Endothelial cell (in vitro differentiated cells): ENCODE results near the gene ATP2B2. TPM values are rescaled to one million over a fixed set of nuclear protein-coding genes. Genes with fewer than 3 reads are reported as not detected.
A peak's percentile ranks its signal among the peaks of the same experiment; 100 is the strongest.

Source experiments
- DNase-seq: peaks from one replicate; pipeline ENCODE4 v3.0.0; 2021; ENCODE audit warnings: low spot score
- H3K27ac Mint-ChIP-seq: one replicate; pipeline ENCODE4 v1.8.0; 2021; ENCODE audit warnings: mixed read lengths, inconsistent platforms; ENCODE audit not compliant: unreplicated experiment
- H3K27me3 Mint-ChIP-seq: one replicate; pipeline ENCODE4 v1.8.0; 2021; ENCODE audit warnings: mild to moderate bottlenecking, moderate library complexity, mixed read lengths, inconsistent platforms; ENCODE audit not compliant: unreplicated experiment
- H3K36me3 Mint-ChIP-seq: one replicate; pipeline ENCODE4 v1.8.0; 2021; ENCODE audit warnings: mild to moderate bottlenecking, low read depth, mixed read lengths, inconsistent platforms; ENCODE audit not compliant: unreplicated experiment
- H3K4me1 Mint-ChIP-seq: one replicate; pipeline ENCODE4 v1.8.0; 2021; ENCODE audit warnings: mild to moderate bottlenecking, mixed read lengths, inconsistent platforms; ENCODE audit not compliant: unreplicated experiment
- H3K4me3 Mint-ChIP-seq: one replicate; pipeline ENCODE4 v1.8.0; 2021; ENCODE audit warnings: mild to moderate bottlenecking, mixed read lengths, inconsistent platforms; ENCODE audit not compliant: unreplicated experiment
- H3K9me3 Mint-ChIP-seq: one replicate; pipeline ENCODE4 v1.8.0; 2021; ENCODE audit warnings: mixed read lengths, inconsistent platforms; ENCODE audit not compliant: unreplicated experiment
- total RNA-seq: library from RNA; stranded (reverse); fragmentation: NEBNext Ultra II Directional; extraction: Animal tissue kit (Norgen Biotek cat#: 25700); gene quantifications from one replicate; pipeline ENCODE4 v1.2.1, GENCODE V29; 2021; ENCODE audit not compliant: unreplicated experiment
- TF ChIP-seq, protein P1 (sequence below): fragments of 200-600 bp; sonication (generic); IDR thresholded peaks from one replicate; pipeline ENCODE4 v1.5.0; 2021; ENCODE audit warnings: antibody characterized with exemption; ENCODE audit not compliant: unreplicated experiment

The ATP2B2 gene
- total RNA-seq, 1 donor from 2014 or later = 1.7 TPM

DNA sequence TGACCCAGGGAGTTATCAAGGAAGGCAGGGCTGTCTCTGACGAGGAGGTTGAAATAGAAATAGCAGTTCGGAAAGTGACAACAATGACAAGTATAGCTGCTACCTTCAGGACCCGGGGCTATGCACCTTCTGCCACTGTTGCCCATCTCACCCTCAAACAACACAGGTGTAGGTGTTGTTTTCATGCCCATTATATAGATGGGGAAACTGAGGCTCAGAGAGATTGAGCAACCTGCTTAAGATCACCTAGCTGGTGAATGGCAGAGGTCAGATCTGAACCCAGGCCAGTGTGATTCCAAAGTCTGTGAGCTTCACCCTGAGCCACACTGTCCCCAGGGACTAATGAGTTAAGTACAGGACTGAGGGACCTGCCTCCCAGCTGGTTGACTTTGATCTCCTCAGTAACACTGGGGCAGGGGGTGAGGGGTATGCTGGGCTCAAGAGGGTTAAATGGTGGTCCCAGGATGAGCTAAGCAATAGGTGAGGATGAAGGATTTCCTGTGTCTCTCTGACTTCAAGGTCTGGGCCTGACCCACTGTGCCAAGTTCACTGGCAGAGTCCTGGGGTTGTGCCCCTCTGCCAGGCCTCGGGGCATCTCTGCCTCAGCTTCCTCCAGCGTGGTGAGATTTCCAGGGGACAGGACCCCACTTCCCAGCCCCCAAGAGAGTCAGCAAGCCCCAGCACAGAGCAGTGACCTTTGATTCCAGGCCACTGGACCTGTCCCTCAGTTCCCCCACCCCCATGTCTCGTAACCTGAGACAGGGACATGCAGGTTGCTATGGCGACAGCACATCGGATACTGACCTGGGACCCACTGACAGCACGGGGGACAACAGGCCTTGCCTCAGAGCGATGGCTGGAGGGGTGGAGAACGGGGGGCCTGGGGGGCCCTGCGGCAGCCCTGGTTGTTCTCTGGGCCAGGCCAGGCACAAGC is 35.0 kb downstream of the ATP2B2 start:
- H3K27me3 Mint-ChIP-seq = peaks cover 9% of the 10 kb centered on the region

DNA sequence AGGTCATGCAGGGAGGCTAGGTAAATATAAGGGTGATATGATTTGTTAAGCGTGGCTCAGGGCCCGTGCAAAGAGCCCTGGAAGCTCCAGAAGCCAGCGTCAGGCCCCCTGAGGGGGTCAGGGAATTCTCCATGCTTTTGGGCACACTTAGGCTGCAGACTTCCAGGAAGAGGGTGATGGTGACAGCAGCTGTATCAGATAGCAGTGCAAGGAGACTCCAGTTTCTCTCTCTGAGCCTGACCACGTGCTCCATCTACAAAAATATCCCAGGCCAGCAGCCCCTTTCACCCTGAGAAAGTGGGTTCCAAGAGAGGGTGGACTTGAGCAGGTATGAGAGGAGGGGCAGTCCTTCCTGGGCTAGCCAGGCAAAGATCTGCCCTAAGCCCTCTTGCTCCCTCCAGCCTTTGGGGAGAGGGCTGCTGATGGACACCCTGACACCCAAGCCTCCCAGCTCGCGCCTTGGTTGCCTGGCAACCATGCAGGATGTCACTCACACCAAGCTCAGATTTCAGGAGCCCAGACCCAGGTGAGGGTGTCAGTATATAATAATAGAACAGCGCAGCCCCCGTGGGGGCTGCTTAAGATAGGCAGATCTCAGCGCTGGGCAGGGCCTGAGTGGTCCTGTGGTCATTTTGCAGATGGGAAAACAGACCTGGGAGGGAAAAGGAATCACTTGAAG is 35.8 kb downstream of the ATP2B2 start:
- H3K36me3 Mint-ChIP-seq = no peaks in the 10 kb centered on the region
- H3K27me3 Mint-ChIP-seq = peaks cover 9% of the 10 kb centered on the region
- H3K4me3 Mint-ChIP-seq = no peak overlapping the region
- no peak for DNase-seq
- no peak overlapping the region for H3K27ac Mint-ChIP-seq
- H3K9me3 Mint-ChIP-seq = no peaks in the 10 kb centered on the region
- peaks cover 9% of the 10 kb centered on the region for H3K4me1 Mint-ChIP-seq
- TF ChIP-seq, protein P1, sequence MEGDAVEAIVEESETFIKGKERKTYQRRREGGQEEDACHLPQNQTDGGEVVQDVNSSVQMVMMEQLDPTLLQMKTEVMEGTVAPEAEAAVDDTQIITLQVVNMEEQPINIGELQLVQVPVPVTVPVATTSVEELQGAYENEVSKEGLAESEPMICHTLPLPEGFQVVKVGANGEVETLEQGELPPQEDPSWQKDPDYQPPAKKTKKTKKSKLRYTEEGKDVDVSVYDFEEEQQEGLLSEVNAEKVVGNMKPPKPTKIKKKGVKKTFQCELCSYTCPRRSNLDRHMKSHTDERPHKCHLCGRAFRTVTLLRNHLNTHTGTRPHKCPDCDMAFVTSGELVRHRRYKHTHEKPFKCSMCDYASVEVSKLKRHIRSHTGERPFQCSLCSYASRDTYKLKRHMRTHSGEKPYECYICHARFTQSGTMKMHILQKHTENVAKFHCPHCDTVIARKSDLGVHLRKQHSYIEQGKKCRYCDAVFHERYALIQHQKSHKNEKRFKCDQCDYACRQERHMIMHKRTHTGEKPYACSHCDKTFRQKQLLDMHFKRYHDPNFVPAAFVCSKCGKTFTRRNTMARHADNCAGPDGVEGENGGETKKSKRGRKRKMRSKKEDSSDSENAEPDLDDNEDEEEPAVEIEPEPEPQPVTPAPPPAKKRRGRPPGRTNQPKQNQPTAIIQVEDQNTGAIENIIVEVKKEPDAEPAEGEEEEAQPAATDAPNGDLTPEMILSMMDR = no peak

More for the DNA sequence above, 35.0 kb downstream of the ATP2B2 start:
- Mint-ChIP-seq H3K4me1 (peaks cover 9% of the 10 kb centered on the region), H3K9me3 (no peaks in the 10 kb centered on the region), H3K36me3 (no peaks in the 10 kb centered on the region), H3K27ac (no peak overlapping the region), H3K4me3 (no peak overlapping the region)
- DNase-seq = peak; percentile 12
- TF ChIP-seq, protein P1 = no peak

DNA sequence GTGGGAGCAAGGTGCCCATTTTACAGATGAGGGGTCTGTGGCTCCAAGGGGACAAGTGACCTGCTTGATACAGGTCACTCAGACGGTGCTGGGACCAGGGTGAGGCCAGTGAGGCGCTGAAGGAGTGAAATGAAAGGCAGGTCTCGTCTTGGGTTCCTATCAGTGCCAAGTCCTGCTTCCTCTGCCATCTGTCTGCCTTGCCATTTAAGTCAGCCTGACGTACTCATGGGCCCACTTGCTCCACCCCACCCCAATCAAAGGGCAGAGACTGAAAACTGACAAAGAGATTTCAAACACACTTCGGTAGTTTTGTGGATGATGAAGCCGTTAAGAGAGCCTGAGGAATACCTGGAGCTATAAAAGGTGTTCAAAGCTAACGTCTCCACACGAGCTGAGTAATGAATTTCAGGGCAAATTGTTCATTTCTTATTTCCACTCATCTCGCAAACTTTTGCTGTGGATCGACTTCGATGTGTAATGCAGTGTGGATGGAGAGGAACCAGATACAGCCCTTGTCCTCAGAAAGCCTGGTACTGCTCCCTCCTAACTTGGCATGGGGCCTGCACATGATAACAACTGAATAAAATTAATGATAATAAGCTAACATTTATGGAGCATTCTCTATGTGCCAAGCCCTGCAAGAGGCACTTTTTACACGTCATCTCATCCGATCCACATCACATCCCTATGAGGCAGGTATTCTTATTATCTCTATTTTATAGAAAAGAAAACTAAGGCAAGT is 36.6 kb downstream of the ATP2B2 start:
- Mint-ChIP-seq H3K36me3 (no peaks in the 10 kb centered on the region), H3K27me3 (peaks cover 6% of the 10 kb centered on the region), H3K9me3 (no peaks in the 10 kb centered on the region), H3K4me1 (peaks cover 9% of the 10 kb centered on the region), H3K27ac (no peak overlapping the region), H3K4me3 (no peak overlapping the region)
- no peak for DNase-seq
- TF ChIP-seq, protein P1 = no peak

DNA sequence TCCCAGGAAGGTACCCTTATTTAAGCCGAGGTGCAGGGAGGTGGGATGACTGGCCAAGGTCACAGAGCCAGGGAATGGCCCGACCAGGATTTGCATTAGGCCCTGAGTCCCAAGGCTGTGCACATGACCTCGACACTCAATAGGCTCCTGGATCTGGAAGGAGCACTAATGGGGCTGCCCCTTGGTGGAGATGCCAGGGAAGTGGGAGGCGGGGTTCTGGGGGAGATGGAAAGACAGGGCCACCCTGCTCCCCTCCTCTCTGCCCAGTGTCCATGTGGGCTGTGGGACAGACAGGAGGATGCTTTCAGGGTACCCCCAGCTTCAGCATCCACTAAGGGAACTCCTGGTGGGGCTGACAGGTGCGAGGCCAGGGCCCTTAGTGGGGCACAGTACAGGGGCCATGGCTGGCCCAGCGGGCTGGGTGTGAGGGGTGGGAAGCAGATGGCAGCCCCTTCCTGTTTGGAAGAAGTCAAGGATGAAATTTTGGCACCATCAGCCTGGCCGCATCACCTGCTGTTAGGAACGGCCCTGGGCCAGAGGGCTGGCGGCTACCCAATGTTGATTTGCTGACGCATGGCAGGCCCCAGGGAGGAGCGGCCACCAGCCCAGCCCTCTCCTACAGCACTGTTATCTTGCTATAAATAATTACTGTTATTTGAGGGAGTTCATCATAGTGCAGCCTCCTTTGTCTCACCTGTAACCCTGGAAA is 37.3 kb downstream of the ATP2B2 start:
- Mint-ChIP-seq H3K4me1 (peaks cover 9% of the 10 kb centered on the region), H3K4me3 (no peak overlapping the region), H3K27me3 (peaks cover 6% of the 10 kb centered on the region), H3K9me3 (no peaks in the 10 kb centered on the region), H3K36me3 (no peaks in the 10 kb centered on the region), H3K27ac (no peak overlapping the region)
- no peak for DNase-seq
- TF ChIP-seq, protein P1 = no peak
